Stimulated activated CD8-positive, alpha-beta memory T cell treated with anti-CD3 and anti-CD28 coated beads, Interleukin-4, amount 100 ng/mL, for 4 hours (primary cell): ENCODE results near the gene TCEANC.
A peak's percentile ranks its signal among the peaks of the same experiment; 100 is the strongest.
"Not testable (repeated sequence)": the region's sequence is repeated elsewhere in the genome, so short reads cannot be mapped to it uniquely, and the experiment has no call there.

Source experiments
- DNase-seq, 2 donors: peaks; one replicate each; pipeline ENCODE4 v3.0.0-alpha.2; 2020; ENCODE audit warnings: low read depth in 2 of 2, low spot score in 1 of 2

Gene TCEANC

DNA sequence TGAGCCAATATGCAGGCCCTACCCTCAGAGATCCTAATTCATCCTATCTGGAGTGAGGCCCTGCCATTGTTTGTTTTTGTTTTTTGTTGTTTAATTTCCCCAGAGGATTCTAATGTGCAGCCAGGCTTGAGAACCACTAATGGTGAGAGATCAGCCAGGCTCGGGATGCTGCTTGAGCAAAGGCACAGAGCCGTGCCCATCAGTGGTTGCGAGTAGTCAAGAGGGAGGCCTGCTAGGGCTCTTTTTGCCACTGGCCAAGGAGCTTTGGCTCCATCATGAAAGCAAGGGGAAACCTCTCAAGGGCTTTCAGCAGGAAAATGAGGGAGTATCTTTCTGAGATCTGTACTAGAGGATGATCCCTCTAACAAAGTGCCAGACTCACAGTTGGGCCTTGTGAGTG, 2.7 kb downstream of the TCEANC start:
- DNase-seq: no peak

DNA sequence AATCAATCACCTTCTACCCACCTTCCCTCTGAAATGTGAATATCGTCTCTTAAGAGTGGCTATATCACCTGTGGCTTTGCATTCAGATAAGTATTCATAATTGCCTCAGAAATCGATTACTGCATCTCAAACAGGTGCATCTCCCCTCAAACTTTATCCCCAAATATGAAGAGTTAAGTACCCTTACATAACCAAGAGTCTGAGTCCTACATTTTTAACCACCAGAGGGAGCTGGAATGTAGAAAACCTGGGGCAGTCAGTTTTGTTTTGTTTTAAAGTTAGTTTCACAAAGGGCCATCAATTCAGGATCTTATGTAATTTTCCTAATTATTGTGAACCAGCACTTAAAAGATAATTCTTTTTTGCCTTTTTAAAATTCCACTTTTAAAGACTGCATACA, 5.7 kb downstream of the TCEANC start:
- no peak for DNase-seq

GRCh38 chrX:13659063-13659462, 6.1 kb downstream of the TCEANC start:
- DNase-seq: no peak

DNA sequence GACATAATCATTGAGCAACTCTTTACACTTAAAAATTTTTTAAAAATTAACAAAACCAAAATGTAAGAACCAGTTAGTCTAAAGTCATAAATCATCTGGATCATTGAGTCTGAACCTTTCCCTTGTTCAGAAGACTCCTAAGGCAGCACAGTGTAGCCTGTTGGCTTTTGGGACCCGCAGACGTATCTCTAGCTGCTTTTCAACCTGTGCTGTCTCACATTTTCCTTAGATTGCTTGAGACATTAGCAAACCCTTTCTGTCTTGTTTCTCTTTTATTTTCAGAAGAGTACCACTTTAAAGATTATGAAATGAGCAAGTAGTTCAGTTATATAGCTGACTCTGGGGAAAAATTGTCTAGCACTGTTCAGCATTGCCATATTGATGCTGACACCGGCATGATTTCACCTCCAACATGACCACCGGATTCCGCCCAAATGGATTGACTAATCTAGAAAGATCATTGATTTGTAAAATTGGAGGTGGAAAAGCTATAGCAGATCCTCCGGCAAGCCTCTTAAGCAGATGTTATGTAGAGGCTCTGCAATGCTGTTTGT, 8.9 kb downstream of the TCEANC start:
- no peak for DNase-seq

GRCh38 chrX:13662355-13662791, 9.4 kb downstream of the TCEANC start:
- DNase-seq: no peak

DNA sequence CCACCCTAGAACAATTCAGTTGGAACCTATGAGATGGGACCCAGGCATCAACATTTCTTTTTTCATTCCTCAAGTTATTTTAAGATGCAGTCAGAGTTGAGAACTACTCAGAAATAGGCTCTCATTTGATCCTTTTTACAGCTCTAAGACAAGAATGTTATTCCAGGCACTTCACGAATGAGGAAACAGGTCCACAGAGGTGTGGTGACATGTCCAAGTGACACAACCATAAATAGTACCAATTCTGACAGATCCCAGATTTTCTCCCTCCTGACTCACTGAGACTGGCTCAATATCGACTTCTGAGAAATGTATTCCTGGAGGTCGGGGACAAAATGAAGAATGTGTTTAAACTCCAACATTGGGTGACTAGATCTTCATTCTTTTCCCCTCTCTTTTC, 11.1 kb downstream of the TCEANC start:
- DNase-seq: no peak

DNA sequence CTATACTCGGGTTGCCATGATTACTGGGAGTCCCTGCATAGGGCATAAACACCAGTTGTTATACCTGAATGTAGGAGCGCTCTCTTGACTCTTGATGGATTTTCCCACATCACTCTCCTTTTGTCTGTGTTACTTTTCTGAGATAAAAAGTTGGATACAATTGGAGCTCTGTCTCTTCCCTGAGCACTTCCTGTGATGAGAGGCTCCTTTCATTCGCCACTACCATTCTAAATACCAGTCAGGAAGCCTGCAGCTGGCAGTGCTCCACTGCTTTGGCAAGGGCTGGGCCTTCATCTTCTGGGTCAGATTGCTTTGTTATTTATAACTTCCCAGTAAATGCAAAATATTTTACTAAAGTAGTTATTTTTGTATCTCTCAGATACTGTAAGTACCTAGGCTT, 13.9 kb downstream of the TCEANC start:
- DNase-seq: no peak

GRCh38 chrX:13667919-13668318, 15.0 kb downstream of the TCEANC start:
- no peak for DNase-seq

- DNase-seq: no peak
Observed at GRCh38 chrX:13669246-13669737, 16.4 kb downstream of the TCEANC start.

- not testable (repeated sequence) for DNase-seq
Observed at GRCh38 chrX:13669755-13670154, 16.8 kb downstream of the TCEANC start.

GRCh38 chrX:13670197-13670596, 17.3 kb downstream of the TCEANC start:
- DNase-seq: no peak

DNA sequence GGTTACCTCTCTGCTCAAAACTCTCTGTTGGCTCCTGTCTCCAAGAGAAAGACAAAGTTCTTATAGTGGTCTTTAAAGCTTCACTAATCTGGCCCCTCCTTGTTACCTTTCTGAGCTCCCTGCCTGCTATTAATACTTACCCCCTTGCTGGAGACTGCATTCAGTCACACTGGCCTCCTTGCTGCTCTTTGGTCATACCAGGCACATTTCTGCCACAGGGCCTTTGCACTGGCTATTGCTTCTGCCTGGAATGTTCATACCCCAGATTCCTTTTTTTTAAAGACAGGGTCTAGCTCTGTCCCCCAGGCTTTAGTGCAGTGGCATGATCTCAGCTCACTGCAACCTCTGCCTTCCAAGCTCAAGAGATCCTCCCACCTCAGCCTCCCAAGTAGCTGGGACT, 20.1 kb downstream of the TCEANC start:
- no peak for DNase-seq

- no peak for DNase-seq
Observed at GRCh38 chrX:13676885-13677284, 23.9 kb downstream of the TCEANC start.

DNA sequence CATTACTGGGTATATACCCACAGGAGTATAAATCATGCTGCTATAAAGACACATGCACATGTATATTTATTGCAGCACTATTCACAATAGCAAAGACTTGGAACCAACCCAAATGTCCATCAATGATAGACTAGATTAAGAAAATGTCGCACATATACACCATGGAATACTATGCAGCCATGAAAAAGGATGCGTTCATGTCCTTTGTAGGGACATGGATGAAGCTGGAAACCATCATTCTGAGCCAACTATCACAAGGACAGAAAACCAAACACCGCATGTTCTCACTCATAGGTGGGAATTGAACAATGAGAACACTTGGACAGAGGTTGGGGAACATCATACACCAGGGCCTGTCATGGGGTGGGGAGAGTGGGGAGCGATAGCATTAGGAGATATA, 26.8 kb downstream of the TCEANC start:
- DNase-seq: not testable (repeated sequence)

GRCh38 chrX:13681595-13681994, 28.7 kb downstream of the TCEANC start:
- DNase-seq: no peak

DNA sequence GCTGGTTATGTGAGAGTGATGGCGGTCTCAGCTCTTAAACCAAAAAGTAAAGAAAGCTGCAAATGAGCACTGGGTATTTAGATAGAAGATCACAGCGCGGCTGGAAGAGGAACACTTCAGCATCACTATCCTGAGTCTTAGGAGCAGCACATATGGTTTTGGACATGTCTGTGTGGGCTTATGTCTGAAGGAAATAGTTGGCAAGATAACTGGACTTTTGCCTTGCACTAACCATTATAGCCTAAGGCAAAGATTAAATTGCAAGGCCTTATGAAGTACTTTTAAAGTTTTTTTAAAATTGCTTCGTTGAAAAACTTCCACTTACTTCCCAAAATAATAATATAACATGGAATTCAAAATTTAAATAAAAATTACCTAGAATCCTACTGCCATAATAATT, 31.4 kb downstream of the TCEANC start:
- DNase-seq: no peak

DNA sequence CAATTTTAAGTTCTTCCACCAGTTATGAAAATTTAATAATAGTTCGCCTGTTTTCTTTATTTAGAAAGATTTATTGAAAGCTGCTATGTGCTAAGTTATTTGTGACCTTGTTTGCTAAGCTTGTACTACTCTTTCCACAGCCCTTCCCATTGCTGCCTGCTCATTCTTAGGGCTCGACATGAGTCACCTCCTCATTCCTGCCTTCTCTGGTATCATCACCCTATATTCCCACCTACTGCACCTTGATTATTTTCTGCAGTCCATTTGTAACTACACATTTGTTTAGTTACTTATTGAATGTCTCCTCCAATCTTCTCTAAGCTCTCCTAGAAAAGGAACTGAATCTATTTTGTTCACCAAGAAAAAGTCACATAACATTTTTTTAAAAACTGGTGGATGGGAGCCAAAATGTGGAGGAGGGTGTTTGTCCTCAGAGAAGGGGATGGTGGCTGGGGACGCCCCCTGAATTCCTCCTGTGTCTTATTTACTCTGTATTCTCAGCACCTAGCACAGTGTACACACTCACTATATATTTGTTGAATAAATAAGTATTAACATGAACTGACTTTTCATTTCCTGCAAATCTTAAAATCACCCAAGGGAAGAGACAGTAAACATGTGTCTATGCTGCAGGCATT, 32.3 kb downstream of the TCEANC start:
- DNase-seq: no peak

DNA sequence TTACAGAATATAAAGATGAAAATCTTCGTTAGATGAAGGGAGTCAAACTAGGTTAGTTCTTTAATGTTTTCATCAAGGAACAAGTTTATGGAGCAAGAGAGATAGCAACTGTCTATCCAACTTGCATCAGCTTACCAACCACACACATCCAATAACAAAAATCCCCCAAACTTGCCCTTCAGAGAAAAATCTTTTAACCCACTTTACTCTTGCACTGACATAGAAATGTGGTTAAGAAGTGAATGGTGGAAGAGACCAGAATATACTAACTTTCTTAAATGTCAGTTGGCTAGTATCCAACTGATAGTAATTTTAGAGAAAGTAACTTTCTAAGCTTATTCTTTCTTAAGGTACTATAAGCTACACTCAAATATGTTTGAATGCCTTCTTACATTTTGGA, 34.3 kb downstream of the TCEANC start:
- no peak for DNase-seq

DNA sequence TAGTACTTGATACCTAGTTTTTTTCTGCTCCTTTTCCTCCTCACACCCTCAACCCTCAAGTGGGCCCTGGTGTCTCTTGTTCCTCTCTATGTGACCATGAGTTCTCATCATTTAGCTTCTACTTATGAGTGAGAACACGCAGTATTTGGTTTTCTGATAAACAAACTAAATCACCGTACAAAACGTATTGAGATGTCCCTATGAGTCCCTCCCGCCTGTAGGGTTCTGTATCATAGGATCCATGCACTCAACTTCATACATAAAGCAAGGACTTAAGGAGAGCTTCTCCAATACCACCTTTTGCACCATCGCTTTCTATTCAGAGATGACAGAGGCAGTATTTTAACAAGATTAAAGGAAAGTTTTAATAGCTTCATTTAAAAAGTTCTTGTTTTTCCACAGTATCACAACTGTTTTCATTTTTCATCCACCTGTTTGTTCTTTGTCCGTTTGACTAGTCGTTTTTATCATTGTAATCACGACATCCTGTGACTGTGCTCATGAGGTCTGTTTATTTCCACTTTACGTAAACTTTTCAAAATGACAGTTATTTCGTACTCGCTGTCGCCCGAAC, 35.5 kb downstream of the TCEANC start:
- no peak for DNase-seq

GRCh38 chrX:13688958-13689740, 36.2 kb downstream of the TCEANC start, which contains the start of gene RAB9A:
Gene RAB9A (plus strand): TSS chrX:13689128. CDS start chrX:13708747, 19,619 bp downstream.
- DNase-seq: peak; percentile 49 to 68

- DNase-seq: no peak
Observed at GRCh38 chrX:13689741-13690211, 36.8 kb downstream of the TCEANC start.

DNA sequence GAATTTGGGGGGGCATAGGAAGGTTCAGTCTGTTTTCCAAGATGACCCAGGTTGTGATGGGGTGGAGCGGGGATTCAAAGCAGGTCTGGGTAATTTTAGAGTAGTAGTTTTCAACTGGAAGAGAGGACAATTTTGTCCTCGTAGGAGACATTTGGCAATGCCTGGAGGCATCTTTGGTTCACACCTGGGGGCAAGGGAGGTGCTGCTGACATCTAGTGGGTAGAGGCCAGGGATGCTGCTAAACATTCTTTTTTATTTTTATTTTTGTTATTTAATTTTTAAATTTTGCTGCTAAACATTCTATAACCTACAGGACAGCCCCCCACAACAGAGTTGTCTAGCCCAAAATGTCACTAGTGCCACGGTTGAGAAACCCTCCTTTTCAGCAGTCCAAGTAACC, 37.9 kb downstream of the TCEANC start:
- DNase-seq: no peak
